ENCODE results near the gene KCNK17.

GRCh38 chr6:39350723-39351505, 36.7 kb upstream of the KCNK17 start:
- no peak for TF ChIP-seq CTCF (IDR thresholded peaks at IDR 0.05; ENCODE audit: insufficient read depth, low read depth, low read length)
- TF ChIP-seq EZH2 (IDR thresholded peaks at IDR 0.05; ENCODE audit: insufficient read depth, low read length): no peak

Data from astrocyte (in vitro differentiated cells and primary cell).